Bronchial epithelial cell (primary cell): ENCODE measurements around the gene IL3. TPM values are rescaled to one million over a fixed set of nuclear protein-coding genes. Genes with fewer than 3 reads are reported as not detected.
A peak's percentile ranks its signal among the peaks of the same experiment; 100 is the strongest.

Source experiments
- DNase-seq: peaks from one replicate; pipeline ENCODE4 v3.0.0-alpha.2; 2010; ENCODE audit warnings: low read depth
- FAIRE-seq: peaks from 2 replicates; lab custom pipeline; 2011; peaks lifted over from hg19 to GRCh38; lab: Jason Lieb, UNC
- H3K27me3 ChIP-seq: 2 replicates; pipeline ENCODE4 v1.5.1; 2011; ENCODE audit warnings: low read length; ENCODE audit not compliant: control insufficient read depth, insufficient read depth
- H3K36me3 ChIP-seq: 2 replicates; pipeline ENCODE4 v1.5.1; 2011; ENCODE audit warnings: low read length; ENCODE audit not compliant: control insufficient read depth, insufficient read depth
- H3K4me3 ChIP-seq: 2 replicates; pipeline ENCODE4 v1.5.1; 2011; ENCODE audit warnings: mild to moderate bottlenecking, low read depth, low read length, control low read depth
- total RNA-seq: library from RNA; depleted of rRNA; stranded (reverse); fragments of >200 nt; gene quantifications from 2 replicates; pipeline ENCODE4 v1.2.1, GENCODE V29; 2014
- TF ChIP-seq, protein P1 (sequence below): IDR thresholded peaks from 2 replicates; pipeline ENCODE4 v1.5.1; 2011; ENCODE audit warnings: mild to moderate bottlenecking, moderate library complexity, low read length, control low read depth, inconsistent platforms; ENCODE audit not compliant: insufficient read depth, severe bottlenecking

Gene IL3
- total RNA-seq, 1 donor from 2014 or later: not detected

DNA sequence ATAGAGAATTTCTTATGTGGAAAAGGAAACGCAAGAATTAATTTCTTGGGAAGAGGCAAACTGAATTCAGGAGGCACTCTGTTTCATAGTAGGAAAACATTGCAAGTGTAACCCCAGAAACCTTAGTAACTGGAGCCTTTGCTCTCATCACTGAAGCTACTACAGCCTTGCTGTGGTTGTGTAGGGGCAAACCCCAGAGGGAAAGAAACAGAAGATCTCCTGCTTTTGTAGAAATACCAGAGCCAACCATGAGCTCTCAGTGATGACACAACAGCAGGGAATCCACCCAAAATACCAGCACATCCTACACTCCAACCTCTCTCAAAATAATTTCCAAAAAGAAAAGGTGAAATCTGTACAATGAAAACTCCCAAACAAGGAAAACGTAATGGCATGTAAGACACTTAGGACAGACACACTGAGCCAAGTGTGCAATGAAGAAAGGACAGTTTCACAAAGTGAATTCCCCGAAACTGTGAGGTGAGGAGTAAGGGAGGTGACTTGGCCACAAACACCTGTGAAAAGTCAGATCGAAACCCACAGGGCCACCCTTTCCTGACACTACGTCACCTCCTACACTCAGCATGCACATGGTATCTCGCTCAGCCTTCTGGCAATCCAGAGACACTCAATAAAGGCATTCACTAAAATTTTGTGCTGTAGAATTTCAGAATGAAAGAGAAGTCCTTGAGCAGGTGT, 40.4 kb upstream of the IL3 start:
- Histone ChIP-seq H3K36me3 (no peaks in the 10 kb centered on the region), H3K4me3 (no peak overlapping the region), H3K27me3 (no peaks in the 10 kb centered on the region)
- no peak for FAIRE-seq
- TF ChIP-seq, protein P1, sequence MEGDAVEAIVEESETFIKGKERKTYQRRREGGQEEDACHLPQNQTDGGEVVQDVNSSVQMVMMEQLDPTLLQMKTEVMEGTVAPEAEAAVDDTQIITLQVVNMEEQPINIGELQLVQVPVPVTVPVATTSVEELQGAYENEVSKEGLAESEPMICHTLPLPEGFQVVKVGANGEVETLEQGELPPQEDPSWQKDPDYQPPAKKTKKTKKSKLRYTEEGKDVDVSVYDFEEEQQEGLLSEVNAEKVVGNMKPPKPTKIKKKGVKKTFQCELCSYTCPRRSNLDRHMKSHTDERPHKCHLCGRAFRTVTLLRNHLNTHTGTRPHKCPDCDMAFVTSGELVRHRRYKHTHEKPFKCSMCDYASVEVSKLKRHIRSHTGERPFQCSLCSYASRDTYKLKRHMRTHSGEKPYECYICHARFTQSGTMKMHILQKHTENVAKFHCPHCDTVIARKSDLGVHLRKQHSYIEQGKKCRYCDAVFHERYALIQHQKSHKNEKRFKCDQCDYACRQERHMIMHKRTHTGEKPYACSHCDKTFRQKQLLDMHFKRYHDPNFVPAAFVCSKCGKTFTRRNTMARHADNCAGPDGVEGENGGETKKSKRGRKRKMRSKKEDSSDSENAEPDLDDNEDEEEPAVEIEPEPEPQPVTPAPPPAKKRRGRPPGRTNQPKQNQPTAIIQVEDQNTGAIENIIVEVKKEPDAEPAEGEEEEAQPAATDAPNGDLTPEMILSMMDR: no peak
- no peak for DNase-seq

DNA sequence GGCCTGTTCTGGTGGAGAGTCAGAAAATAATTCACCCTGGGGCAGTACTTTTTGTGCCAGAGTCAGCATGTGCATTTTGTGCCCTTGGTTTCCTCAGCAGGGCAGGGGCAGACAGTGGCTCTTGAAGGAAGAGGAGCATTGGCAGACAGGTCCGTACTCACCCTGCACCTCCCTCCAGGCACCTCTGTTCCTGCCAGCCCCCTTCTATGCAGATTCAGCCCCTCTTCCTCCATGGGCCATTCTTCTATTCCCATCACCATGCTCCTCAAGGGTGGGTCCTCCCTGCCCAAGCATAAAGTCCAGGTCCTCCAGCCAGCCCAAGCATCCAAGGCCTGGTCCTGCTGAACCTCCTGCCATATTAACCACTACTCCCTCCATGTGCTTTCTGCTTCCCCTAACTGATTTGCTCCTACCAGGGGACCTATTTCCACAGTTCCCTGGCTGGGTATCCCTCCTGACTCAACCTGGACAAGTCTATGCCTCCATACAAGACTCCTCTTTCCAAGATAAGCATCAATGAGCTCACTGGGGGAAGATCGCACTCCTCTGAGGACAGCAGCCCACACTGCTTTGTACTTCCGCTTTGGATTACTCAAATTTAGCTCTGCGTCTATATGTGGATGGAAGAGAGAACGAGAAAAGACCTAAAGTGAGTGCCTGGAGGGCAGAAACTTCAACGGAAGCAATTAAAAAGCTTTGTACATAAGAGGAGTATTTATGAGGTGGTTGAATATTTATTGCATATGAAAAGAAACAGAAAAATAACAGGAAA, 39.7 kb upstream of the IL3 start:
- Histone ChIP-seq H3K36me3 (no peaks in the 10 kb centered on the region), H3K27me3 (no peaks in the 10 kb centered on the region), H3K4me3 (no peak overlapping the region)
- TF ChIP-seq, protein P1: no peak
- DNase-seq (no peak), FAIRE-seq (peak; percentile 7)

DNA sequence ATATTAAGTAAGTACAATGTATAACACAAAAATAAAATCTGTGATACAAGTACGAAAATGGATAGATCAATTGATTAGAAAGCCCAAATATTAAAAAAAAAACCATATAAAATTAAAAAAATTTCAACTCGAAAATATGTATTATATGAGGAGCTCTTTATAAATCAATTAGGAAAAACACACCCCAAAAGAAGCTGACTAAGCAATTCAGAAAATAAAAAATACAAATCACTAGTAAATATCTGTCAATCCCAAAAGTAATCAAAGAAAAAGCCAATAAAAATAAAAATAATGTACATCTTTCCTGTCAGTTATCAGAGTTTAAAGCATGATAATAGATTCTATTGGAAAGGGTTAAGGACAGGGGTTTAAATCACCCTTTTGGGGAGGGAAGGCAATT, 38.8 kb upstream of the IL3 start:
- TF ChIP-seq, protein P1: no peak
- DNase-seq (no peak), FAIRE-seq (no peak)
- no peaks in the 10 kb centered on the region for H3K36me3 ChIP-seq
- H3K27me3 ChIP-seq: no peaks in the 10 kb centered on the region
- no peak overlapping the region for H3K4me3 ChIP-seq

DNA sequence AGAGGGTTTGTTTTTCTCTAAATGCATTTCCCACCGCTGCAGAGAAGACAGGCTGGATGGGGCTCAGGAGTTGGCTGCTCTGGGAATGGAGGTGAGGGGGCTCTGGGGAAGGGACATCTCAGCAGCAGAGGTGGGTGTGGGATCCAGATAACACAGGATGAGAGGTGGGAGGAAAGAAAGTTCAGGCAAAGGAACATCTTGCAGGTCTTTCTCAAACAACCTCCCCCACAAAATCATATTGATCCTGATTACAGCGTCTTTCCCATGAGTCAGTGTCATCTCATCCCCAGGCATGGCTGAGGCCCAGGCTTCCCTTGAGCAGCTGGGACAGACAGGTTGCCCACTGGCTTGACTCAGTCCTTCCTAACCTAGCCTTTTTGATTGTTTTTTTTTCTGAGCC, 37.7 kb upstream of the IL3 start:
- TF ChIP-seq, protein P1: no peak
- peak; percentile 10 for DNase-seq
- Histone ChIP-seq H3K27me3 (no peaks in the 10 kb centered on the region), H3K4me3 (no peak overlapping the region), H3K36me3 (no peaks in the 10 kb centered on the region)
- FAIRE-seq: no peak

DNA sequence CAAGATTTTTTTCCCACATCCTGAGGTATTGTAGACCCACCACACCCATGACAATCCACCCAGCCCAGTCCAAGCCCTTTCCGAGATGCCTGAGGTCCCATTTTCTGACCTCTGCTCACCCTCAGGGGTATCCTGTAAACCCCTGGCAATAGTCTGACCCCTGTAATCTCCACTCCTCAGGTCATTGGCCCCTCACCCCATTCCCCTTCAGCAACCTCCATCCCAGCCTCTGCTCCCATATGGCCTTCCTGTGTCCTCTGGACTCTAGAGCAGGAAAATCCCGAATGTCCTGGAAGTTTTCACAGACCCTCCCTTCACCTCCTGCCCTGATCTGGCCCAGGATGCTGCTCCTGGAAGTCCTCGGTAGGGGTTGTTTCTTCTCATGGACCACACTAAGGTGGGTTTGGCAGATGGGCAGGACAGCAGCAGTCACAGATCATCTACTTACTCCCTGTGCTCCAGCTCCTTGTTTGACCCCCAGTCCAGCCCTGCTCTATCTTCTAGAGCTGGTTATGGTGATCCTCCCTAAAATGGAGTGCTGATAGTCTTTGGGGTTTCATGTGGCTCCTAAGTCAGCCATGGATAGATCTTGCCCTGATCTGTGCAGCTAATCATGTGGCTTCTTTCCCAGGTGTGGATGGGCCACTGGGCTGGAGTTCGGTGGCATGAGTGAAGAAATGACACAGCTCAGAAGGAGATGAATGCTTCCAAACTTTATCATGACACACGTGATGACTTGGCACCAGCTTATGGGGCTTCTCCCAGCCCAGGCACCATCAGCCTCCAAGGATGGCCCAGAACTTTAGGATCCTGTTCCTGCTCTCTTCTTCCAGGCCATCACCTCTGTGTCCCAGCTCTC, 37.0 kb upstream of the IL3 start:
- FAIRE-seq (peak; percentile 7), DNase-seq (no peak)
- Histone ChIP-seq H3K4me3 (no peak overlapping the region), H3K36me3 (no peaks in the 10 kb centered on the region), H3K27me3 (no peaks in the 10 kb centered on the region)
- TF ChIP-seq, protein P1: no peak
